Activated B cell treated with CpG ODN at 0.5 μM for 24 hours (primary cell): ENCODE data around the gene MAPK12. TPM values are rescaled to one million over a fixed set of nuclear protein-coding genes. Genes with fewer than 3 reads are reported as not detected.

Experiments
- ATAC-seq: fragments of 200-7000 bp; cut with Tn5 transposase; one replicate; pipeline ENCODE4 v1.10.0; 2021; ENCODE audit warnings: low read depth, mild to moderate bottlenecking, moderate library complexity
- CTCF ChIA-PET: fragments of 350-600 bp; sonication (Branson Sonifier 250); formaldehyde crosslinking; loops from one replicate; lab custom pipeline; 2021; ENCODE audit warnings: antibody characterized with exemption; lab: Charles Lee
- POLR2A ChIA-PET: fragments of 350-600 bp; sonication (Branson Sonifier 250); formaldehyde crosslinking; loops from one replicate; lab custom pipeline; 2021; ENCODE audit warnings: antibody characterized with exemption; lab: Charles Lee
- DNase-seq: peaks from one replicate; pipeline ENCODE4 v3.0.0; 2022
- H3K27ac Mint-ChIP-seq: one replicate; pipeline ENCODE4 v1.8.0; 2020; ENCODE audit warnings: mixed read lengths
- H3K27me3 Mint-ChIP-seq: one replicate; pipeline ENCODE4 v1.8.0; 2021; ENCODE audit warnings: mixed read lengths
- H3K36me3 Mint-ChIP-seq: one replicate; pipeline ENCODE4 v1.8.0; 2021; ENCODE audit warnings: low read depth, mixed read lengths
- H3K4me1 Mint-ChIP-seq: one replicate; pipeline ENCODE4 v1.8.0; 2021; ENCODE audit warnings: mixed read lengths
- H3K4me3 Mint-ChIP-seq: one replicate; pipeline ENCODE4 v1.8.0; 2020; ENCODE audit warnings: mild to moderate bottlenecking, mixed read lengths
- H3K9me3 Mint-ChIP-seq: one replicate; pipeline ENCODE4 v1.8.0; 2020; ENCODE audit warnings: mixed read lengths
- intact Hi-C: fragments of 100-400 bp; cut with micrococcal nuclease; formaldehyde crosslinking; loops from one replicate; pipeline ENCODE4 v1.15.1; 2024
- total RNA-seq: library from RNA; stranded (reverse); gene quantifications from 2 replicates; pipeline ENCODE4 v1.2.3, GENCODE V29; 2022
- TF ChIP-seq, protein P1 (sequence below): fragments of 200-600 bp; IDR thresholded peaks from one replicate; pipeline ENCODE4 v1.8.0; 2022; ENCODE audit warnings: antibody characterized with exemption, mild to moderate bottlenecking

MAPK12 gene
- total RNA-seq, 1 donor from 2014 or later = 4.4 TPM

DNA sequence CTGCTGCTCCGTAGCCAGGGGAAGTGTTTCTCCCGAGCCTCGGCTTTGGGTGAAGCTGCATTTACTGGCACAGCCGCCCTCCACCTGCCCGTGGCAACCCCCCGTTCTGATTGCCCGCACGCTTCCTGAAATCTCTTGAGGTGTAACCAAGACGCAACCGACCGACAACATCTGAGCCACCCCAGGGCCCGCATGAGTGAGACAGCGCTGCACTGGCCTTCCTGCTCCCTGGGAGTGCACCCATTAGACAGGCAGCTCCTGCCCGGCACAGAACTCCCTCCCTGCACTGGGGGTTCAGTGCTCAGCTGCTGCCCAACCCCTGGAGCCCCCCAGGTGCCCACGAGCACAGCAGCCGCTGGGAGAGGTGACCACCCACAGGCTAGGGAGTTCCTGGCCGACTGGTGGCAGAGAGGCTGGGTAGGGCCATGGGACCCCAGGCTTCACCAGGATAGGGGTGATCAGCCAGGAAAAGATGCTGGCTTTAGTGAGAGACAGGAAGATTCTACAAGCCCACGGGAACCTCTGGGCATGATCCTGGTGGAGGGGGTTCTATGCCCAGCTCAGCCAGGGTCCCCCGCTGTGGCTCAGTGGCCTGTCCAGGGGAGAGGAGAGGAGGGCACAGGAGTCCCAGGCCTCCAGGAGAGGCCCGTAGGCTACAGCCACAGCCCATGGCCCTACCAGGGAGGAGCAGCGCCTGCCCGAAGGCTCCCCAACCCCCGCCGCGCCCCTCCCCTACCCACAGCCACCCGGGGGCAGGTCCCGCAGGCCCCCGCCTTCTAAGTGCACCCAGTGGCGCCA, 31.4 kb upstream of the MAPK12 start:
- TF ChIP-seq, protein P1, sequence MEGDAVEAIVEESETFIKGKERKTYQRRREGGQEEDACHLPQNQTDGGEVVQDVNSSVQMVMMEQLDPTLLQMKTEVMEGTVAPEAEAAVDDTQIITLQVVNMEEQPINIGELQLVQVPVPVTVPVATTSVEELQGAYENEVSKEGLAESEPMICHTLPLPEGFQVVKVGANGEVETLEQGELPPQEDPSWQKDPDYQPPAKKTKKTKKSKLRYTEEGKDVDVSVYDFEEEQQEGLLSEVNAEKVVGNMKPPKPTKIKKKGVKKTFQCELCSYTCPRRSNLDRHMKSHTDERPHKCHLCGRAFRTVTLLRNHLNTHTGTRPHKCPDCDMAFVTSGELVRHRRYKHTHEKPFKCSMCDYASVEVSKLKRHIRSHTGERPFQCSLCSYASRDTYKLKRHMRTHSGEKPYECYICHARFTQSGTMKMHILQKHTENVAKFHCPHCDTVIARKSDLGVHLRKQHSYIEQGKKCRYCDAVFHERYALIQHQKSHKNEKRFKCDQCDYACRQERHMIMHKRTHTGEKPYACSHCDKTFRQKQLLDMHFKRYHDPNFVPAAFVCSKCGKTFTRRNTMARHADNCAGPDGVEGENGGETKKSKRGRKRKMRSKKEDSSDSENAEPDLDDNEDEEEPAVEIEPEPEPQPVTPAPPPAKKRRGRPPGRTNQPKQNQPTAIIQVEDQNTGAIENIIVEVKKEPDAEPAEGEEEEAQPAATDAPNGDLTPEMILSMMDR = no peak
- H3K9me3 Mint-ChIP-seq = no peaks in the 10 kb centered on the region
- peaks cover 6% of the 10 kb centered on the region for H3K27me3 Mint-ChIP-seq
- H3K27ac Mint-ChIP-seq = peak overlapping the region; percentile 63
- intact Hi-C loops = loop anchor here (1.0 to 5.0 kb wide), 4 partner anchors 21 to 49 kb away; partner anchors contain the start of genes DENND6B, MAPK11 and PPP6R2
- POLR2A ChIA-PET = interaction anchor here (1.0 to 6.5 kb wide), 11 partner anchors 9 to 177 kb away, joined by 3 to 74 read pairs (median 7); partner anchors contain the start of genes DENND6B, HDAC10 and PLXNB2
- no peaks in the 10 kb centered on the region for H3K36me3 Mint-ChIP-seq
- ATAC-seq = peak; percentile 84
- CTCF ChIA-PET = interaction anchor here (1.0 to 2.5 kb wide), 4 partner anchors 16 to 49 kb away, joined by 4 to 7 read pairs (median 4); partner anchors contain the start of gene DENND6B
- H3K4me3 Mint-ChIP-seq = peak overlapping the region; percentile 64
- peaks cover 46% of the 10 kb centered on the region for H3K4me1 Mint-ChIP-seq
- no peak for DNase-seq

DNA sequence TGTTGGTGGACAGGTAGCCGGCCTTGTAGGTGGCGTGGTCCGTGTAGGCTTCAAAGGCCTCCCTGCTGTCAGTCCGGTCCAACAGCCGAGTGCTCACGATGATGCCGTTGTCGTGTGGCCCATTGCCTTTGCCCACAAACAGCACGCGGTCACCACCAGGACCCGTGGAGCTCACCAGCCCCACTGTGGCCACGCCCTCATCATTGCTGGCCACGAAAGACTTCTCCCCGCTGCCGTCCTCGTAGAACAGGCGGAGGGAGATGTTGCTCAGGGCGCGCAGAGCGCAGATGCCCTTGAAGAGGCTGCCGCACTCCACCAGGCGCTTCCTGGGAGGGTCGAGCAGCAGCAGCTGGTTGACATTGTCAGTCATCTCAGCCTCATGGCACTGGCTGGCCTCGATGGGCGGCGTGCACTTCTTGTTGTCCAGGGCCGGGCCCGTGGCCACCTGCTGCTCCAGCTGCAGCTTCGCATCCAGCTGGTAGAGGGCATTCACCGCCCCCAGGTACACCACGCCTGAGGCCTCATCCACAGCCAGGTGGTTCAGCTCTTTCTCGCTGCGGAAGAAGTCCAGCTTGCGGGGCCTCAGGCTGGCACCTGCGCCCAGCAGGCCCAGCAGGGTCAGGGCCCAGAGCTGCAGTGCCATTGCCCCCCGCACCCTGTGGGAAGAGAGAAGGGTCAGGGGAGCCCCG, 28.6 kb upstream of the MAPK12 start:
- no peak for ATAC-seq
- H3K9me3 Mint-ChIP-seq = no peaks in the 10 kb centered on the region
- no peak overlapping the region for H3K27ac Mint-ChIP-seq
- H3K4me1 Mint-ChIP-seq = peaks cover 36% of the 10 kb centered on the region
- intact Hi-C loops = loop anchor here (5.0 kb wide), 1 partner anchor 52 kb away; the partner anchor contains the start of gene PPP6R2
- H3K36me3 Mint-ChIP-seq = no peaks in the 10 kb centered on the region
- TF ChIP-seq, protein P1 = no peak
- no peak for DNase-seq
- ChIA-PET POLR2A (interaction anchor here (0.9 to 6.5 kb wide), 2 partner anchors 15 to 33 kb away, joined by 4 to 74 read pairs; partner anchors contain the start of gene PLXNB2), CTCF (interaction anchor here (0.7 to 1.1 kb wide), 2 partner anchors 14 kb away, joined by 3 to 4 read pairs; no protein-coding TSS in a partner anchor)
- no peak overlapping the region for H3K4me3 Mint-ChIP-seq
- peaks cover 6% of the 10 kb centered on the region for H3K27me3 Mint-ChIP-seq

DNA sequence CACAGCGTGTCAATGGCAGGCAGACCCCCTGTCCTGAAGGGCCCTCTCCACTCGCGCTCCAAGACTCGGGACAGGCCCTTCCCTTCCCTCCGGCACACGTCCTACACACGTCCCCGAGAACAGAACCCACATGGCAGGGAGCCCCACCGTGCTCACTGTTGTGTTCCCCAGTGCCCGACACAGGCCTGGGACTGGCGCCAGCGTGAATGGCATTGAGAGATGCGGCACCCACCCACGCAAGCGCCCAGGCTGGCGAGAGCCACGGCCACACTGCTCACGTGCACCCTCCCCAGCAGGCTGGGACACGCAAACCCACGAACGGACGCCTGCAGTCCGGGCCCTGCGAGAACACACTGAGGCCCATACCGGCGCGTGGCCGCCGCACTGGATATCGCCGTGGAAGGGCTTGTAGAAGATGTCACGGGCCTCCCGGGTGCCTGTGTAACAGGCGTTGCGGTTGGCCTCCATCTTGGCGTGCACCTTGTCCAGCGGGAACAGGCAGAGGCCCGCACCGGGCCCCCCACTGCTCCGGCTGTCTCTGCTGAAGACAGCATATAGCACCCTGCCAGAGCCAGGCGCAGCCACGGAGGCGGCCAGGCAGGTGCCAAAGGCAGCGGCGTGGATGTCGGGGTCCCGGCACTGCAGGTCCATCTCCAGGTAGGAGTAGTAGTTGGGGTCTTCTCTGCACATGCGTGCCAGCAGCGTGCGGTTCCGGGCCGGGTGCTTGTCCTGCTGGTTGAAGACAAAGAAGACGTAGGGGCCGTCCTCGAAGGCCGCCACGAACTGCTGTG, 27.9 kb upstream of the MAPK12 start:
- intact Hi-C loops = no loop called here
- Mint-ChIP-seq H3K27ac (no peak overlapping the region), H3K4me1 (peaks cover 28% of the 10 kb centered on the region), H3K4me3 (no peak overlapping the region), H3K9me3 (no peaks in the 10 kb centered on the region), H3K27me3 (peaks cover 6% of the 10 kb centered on the region), H3K36me3 (no peaks in the 10 kb centered on the region)
- DNase-seq (no peak), ATAC-seq (no peak)
- CTCF ChIA-PET = interaction anchor here (0.7 to 1.1 kb wide), 2 partner anchors 13 to 15 kb away, joined by 3 to 4 read pairs; no protein-coding TSS in a partner anchor
- POLR2A ChIA-PET = no interaction called here
- TF ChIP-seq, protein P1 = no peak

DNA sequence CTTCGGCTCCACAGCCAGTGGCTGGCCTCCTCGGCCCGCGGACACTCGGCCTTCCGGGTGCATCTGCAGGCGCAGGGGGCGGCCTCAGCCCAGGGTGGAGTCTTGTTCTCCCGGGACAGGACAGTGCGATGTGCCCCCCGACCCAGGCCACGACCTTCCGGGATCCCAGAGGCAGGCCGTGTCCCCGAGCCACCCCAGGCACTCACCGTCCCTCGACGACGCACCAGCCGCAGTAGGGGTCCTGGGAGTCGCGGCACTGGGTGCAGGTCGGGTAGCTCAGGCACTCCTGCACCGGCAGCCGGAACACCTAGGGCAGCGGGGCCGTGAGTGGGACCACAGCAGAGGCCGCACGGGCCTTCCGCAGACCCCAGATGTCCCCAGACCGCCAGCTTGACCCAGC, 26.2 kb upstream of the MAPK12 start:
- TF ChIP-seq, protein P1 = no peak
- H3K36me3 Mint-ChIP-seq = no peaks in the 10 kb centered on the region
- H3K27me3 Mint-ChIP-seq = peaks cover 6% of the 10 kb centered on the region
- ChIA-PET CTCF (no interaction called here), POLR2A (interaction anchor here (1.0 kb wide), 1 partner anchor 11 kb away, joined by 3 read pairs; no protein-coding TSS in a partner anchor)
- H3K4me3 Mint-ChIP-seq = no peak overlapping the region
- no peaks in the 10 kb centered on the region for H3K9me3 Mint-ChIP-seq
- no peak for DNase-seq
- no peak for ATAC-seq
- peaks cover 17% of the 10 kb centered on the region for H3K4me1 Mint-ChIP-seq
- intact Hi-C loops = no loop called here
- no peak overlapping the region for H3K27ac Mint-ChIP-seq
